ENCODE measurements around the gene MEGF8.
A peak's percentile ranks its signal among the peaks of the same experiment; 100 is the strongest.

MEGF8 gene

GRCh38 chr19:42376177-42376555, 50.7 kb downstream of the MEGF8 start:
- DNase-seq, result no peak

- no peak for DNase-seq
These were observed 53.1 kb downstream of the MEGF8 start for GRCh38 chr19:42378225-42379215.

- no peak for DNase-seq
These were observed 54.7 kb downstream of the MEGF8 start for GRCh38 chr19:42380155-42380554.

GRCh38 chr19:42386974-42387707, 61.7 kb downstream of the MEGF8 start:
- DNase-seq, result peak in 17 of 58 donors; percentile 5 to 51 (median 20)

GRCh38 chr19:42388851-42389489, 63.5 kb downstream of the MEGF8 start:
- no peak for DNase-seq

GRCh38 chr19:42389899-42390298, 64.5 kb downstream of the MEGF8 start, which contains the start of gene CNFN:
Gene CNFN (minus strand): TSS chr19:42390297. CDS start chr19:42389037, 1,260 bp downstream.
- no peak for DNase-seq

GRCh38 chr19:42392165-42392564, 66.7 kb downstream of the MEGF8 start:
- no peak for DNase-seq

- no peak for DNase-seq
These were observed 69.3 kb downstream of the MEGF8 start for GRCh38 chr19:42394751-42395150.

- peak; percentile 84 to 99 (median 97) for DNase-seq
These were observed 71.2 kb downstream of the MEGF8 start for GRCh38 chr19:42396381-42397262.

- DNase-seq, result peak in 3 of 58 donors; percentile 48 to 58 (median 54)
These were observed 72.1 kb downstream of the MEGF8 start for GRCh38 chr19:42397263-42398166.

GRCh38 chr19:42400404-42400803, 75.0 kb downstream of the MEGF8 start:
- DNase-seq, result no peak

GRCh38 chr19:42401365-42402303, 76.2 kb downstream of the MEGF8 start:
- DNase-seq, result peak in 56 of 58 donors; percentile 15 to 89 (median 59)

GRCh38 chr19:42402376-42403116, 77.1 kb downstream of the MEGF8 start:
- DNase-seq, result no peak

GRCh38 chr19:42403586-42403985, 78.2 kb downstream of the MEGF8 start:
- DNase-seq, result no peak

- DNase-seq, result no peak
These were observed 80.7 kb downstream of the MEGF8 start for GRCh38 chr19:42406111-42406510.

- DNase-seq, result no peak
These were observed 81.8 kb downstream of the MEGF8 start for GRCh38 chr19:42407085-42407815.

- no peak for DNase-seq
These were observed 82.4 kb downstream of the MEGF8 start for GRCh38 chr19:42407816-42408175.

Data from anterior cingulate cortex (tissue), 58 donors.